HG03558 (cell line): ENCODE results near the gene CD44.
A peak's percentile ranks its signal among the peaks of the same experiment; 100 is the strongest.

ENCODE experiments used
- ATAC-seq: cut with Tn5 transposase; IDR thresholded peaks from one replicate; pipeline ENCODE4 v1.9.1; 2021; ENCODE audit warnings: moderate number of reproducible peaks; ENCODE audit not compliant: unreplicated experiment; ENCODE audit errors: extremely low read depth

CD44 gene

GRCh38 chr11:35173011-35173511, 34.1 kb downstream of the CD44 start:
- ATAC-seq, result no peak

- no peak for ATAC-seq
Measured at GRCh38 chr11:35173616-35174566, 34.9 kb downstream of the CD44 start.

GRCh38 chr11:35174666-35175065, 35.7 kb downstream of the CD44 start:
- no peak for ATAC-seq

- no peak for ATAC-seq
Measured at GRCh38 chr11:35177370-35177769, 38.4 kb downstream of the CD44 start.

- no peak for ATAC-seq
Measured at GRCh38 chr11:35178067-35178805, 39.3 kb downstream of the CD44 start.

GRCh38 chr11:35178873-35179272, 39.9 kb downstream of the CD44 start:
- ATAC-seq, result no peak

- ATAC-seq, result no peak
Measured at GRCh38 chr11:35179466-35180135, 40.6 kb downstream of the CD44 start.

GRCh38 chr11:35180317-35181233, 41.6 kb downstream of the CD44 start:
- ATAC-seq, result no peak

- peak; percentile 33 for ATAC-seq
Measured at GRCh38 chr11:35182317-35182939, 43.5 kb downstream of the CD44 start.

- no peak for ATAC-seq
Measured at GRCh38 chr11:35183326-35183925, 44.5 kb downstream of the CD44 start.

GRCh38 chr11:35185696-35186095, 46.7 kb downstream of the CD44 start:
- no peak for ATAC-seq

GRCh38 chr11:35187996-35188395, 49.0 kb downstream of the CD44 start:
- ATAC-seq, result no peak

GRCh38 chr11:35190804-35191348, 51.9 kb downstream of the CD44 start:
- ATAC-seq, result no peak

- no peak for ATAC-seq
Measured at GRCh38 chr11:35192347-35192746, 53.4 kb downstream of the CD44 start.

- ATAC-seq, result no peak
Measured at GRCh38 chr11:35193767-35194166, 54.8 kb downstream of the CD44 start.

GRCh38 chr11:35197292-35197691, 58.3 kb downstream of the CD44 start:
- no peak for ATAC-seq

GRCh38 chr11:35200811-35201341, 61.9 kb downstream of the CD44 start:
- ATAC-seq, result no peak

- no peak for ATAC-seq
Measured at GRCh38 chr11:35204614-35205013, 65.6 kb downstream of the CD44 start.
